Measurements from ENCODE around the gene NFIA. TPM values are rescaled to one million over a fixed set of nuclear protein-coding genes. Genes with fewer than 3 reads are reported as not detected.
A peak's percentile ranks its signal among the peaks of the same experiment; 100 is the strongest.

Gene NFIA
- total RNA-seq, 2 experiments from 2014 or later, result 0.80 to 5.4 TPM

DNA sequence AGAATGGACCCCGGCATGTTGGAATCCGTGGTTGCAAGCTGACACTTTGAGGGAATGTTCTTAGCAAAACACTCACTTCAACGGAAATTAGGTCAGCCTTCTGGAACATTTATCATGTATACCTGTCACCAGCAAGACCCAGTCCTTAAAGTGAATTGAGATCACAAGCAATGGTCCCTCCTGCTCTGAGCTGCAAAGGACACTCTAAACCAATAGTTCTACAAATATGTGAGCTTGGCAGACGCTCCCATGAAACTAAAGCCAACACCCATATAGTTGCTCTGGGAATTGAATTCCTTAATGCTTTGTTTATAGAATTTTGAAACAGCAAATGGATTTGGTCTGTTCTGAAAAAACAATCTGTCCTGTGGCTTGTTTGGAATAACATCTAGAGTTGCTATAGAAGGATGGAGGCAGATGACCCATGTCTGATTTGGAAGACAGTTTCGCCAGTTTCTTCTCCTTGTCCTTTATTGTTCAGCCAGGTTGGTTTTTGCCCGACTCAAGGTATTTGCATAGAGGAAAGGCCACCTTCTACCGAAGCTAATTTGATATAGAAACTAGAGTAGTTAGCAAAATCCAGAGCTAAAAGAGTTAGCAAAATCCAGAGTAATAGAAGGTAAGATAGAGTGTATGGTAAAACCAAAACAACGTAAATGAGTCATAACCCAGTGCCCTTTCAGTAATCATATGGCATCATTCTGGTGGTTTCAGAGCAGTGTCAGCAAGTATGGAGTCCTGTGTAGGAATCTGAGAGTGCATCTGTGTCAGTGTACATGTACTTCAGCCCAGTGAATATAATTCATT is 236.2 kb downstream of the NFIA start:
- ATAC-seq (peak; percentile 99), DNase-seq (peak; percentile 60)
- peak overlapping the region; percentile 56 for H3K4me3 Mint-ChIP-seq
- CTCF ChIA-PET, result interaction anchor here (1.2 to 1.7 kb wide), 2 partner anchors 14 to 47 kb away, joined by 4 to 5 read pairs; no protein-coding TSS in a partner anchor
- H3K4me1 Mint-ChIP-seq, result peaks cover 49% of the 10 kb centered on the region
- H3K36me3 Mint-ChIP-seq, result peaks cover 10% of the 10 kb centered on the region
- peak overlapping the region; percentile 75 for H3K27ac Mint-ChIP-seq
- no peaks in the 10 kb centered on the region for H3K27me3 Mint-ChIP-seq
- H3K9me3 Mint-ChIP-seq (ENCODE audit: low read depth), result no peaks in the 10 kb centered on the region

DNA sequence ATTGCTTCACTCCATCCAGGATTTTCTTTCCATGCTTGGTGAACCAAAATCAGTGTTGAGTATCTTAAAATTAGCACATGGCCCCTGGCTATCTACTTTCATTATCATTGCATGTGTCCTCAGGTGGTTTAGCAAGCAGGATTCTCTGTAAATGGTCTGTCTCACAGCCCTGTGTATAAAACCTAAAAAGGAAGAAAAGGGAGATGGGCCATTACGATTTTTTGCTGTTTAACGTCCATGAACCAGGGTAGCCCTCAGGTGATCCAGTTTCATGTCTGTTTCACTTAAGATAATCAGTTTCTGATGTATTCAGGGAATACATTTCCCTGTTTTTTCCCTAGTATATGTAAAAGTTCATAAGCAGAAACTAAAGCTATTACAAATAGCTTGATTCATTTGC is 238.2 kb downstream of the NFIA start:
- CTCF ChIA-PET, result no interaction called here
- no peak for DNase-seq
- peak overlapping the region; percentile 11 for H3K27ac Mint-ChIP-seq
- no peaks in the 10 kb centered on the region for H3K9me3 Mint-ChIP-seq (ENCODE audit: low read depth)
- H3K4me1 Mint-ChIP-seq, result peaks cover 53% of the 10 kb centered on the region
- H3K36me3 Mint-ChIP-seq, result peaks cover 5% of the 10 kb centered on the region
- H3K27me3 Mint-ChIP-seq, result no peaks in the 10 kb centered on the region
- ATAC-seq, result no peak
- no peak overlapping the region for H3K4me3 Mint-ChIP-seq

- no peak overlapping the region for H3K4me3 Mint-ChIP-seq
- no peaks in the 10 kb centered on the region for H3K27me3 Mint-ChIP-seq
- CTCF ChIA-PET, result no interaction called here
- H3K36me3 Mint-ChIP-seq, result peaks cover 5% of the 10 kb centered on the region
- no peak for DNase-seq
- H3K9me3 Mint-ChIP-seq (ENCODE audit: low read depth), result no peaks in the 10 kb centered on the region
- H3K4me1 Mint-ChIP-seq, result peaks cover 52% of the 10 kb centered on the region
- ATAC-seq, result no peak
- H3K27ac Mint-ChIP-seq, result no peak overlapping the region
Observed at GRCh38 chr1:61322008-61322744, 239.8 kb downstream of the NFIA start.

DNA sequence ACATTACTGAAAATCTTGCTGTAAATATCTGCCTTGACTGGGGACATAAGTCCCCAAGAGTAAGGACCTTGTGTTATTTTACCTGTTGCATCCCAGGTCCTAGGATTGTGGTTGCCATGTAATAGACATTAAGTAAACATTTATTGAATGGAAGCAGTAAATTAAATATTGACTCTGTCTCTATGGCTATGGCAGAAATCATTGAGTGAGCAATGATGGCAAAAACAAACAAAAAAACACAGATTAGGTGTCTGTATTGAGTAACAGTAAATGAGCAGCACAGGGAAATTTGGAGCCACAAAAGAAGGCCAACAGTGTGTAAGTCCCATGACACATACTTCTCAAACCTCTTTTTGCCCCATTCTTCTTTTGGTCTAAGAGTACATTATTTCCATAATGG is 240.4 kb downstream of the NFIA start:
- CTCF ChIA-PET, result no interaction called here
- Mint-ChIP-seq H3K36me3 (peaks cover 9% of the 10 kb centered on the region), H3K4me3 (no peak overlapping the region), H3K9me3 (ENCODE audit: low read depth) (peaks cover 3% of the 10 kb centered on the region), H3K4me1 (peaks cover 52% of the 10 kb centered on the region), H3K27ac (no peak overlapping the region), H3K27me3 (no peaks in the 10 kb centered on the region)
- ATAC-seq (no peak), DNase-seq (no peak)

DNA sequence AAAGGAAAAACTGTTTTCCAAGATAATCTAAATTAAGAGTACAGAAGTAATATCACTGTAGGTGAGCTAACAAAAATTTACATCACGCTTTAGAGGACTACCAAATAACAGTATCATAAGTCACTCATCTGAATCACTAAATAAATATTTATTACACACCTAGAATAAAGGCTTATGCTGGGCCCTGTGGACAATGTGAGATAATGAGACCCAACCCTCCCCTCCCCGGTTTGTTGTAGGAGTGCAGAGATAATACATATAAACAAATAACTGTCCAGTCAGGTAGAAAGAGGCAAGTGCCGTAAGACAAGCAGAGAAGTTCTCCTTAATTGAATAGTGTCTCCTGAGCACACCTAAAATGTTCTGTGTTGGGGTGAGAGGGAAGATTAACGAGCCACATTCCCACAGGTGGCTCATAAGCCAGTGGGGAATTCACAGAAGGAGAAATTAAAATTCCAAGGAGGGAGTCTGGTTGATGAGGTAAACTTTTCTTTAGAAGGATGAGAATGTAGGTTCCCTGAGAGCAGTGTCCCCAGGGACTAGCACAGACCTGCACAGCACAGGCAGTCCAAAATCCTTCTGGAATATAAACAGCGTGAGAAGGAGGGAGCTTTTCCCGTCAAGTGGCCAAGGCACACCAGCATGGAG is 241.4 kb downstream of the NFIA start:
- CTCF ChIA-PET, result interaction anchor here (1.0 kb wide), 1 partner anchor 10 kb away, joined by 3 read pairs; no protein-coding TSS in a partner anchor
- Mint-ChIP-seq H3K27ac (peak overlapping the region; percentile 56), H3K36me3 (peaks cover 12% of the 10 kb centered on the region), H3K4me3 (no peak overlapping the region), H3K9me3 (ENCODE audit: low read depth) (peaks cover 8% of the 10 kb centered on the region), H3K4me1 (peaks cover 43% of the 10 kb centered on the region), H3K27me3 (no peaks in the 10 kb centered on the region)
- DNase-seq, result no peak
- no peak for ATAC-seq

- peaks cover 13% of the 10 kb centered on the region for H3K36me3 Mint-ChIP-seq
- CTCF ChIA-PET, result no interaction called here
- no peak for DNase-seq
- no peak for ATAC-seq
- H3K27ac Mint-ChIP-seq, result no peak overlapping the region
- no peak overlapping the region for H3K4me3 Mint-ChIP-seq
- H3K4me1 Mint-ChIP-seq, result peaks cover 31% of the 10 kb centered on the region
- peaks cover 11% of the 10 kb centered on the region for H3K9me3 Mint-ChIP-seq (ENCODE audit: low read depth)
- H3K27me3 Mint-ChIP-seq, result no peaks in the 10 kb centered on the region
Observed at GRCh38 chr1:61326713-61327112, 244.4 kb downstream of the NFIA start.

- Mint-ChIP-seq H3K4me3 (no peak overlapping the region), H3K4me1 (peaks cover 33% of the 10 kb centered on the region), H3K9me3 (ENCODE audit: low read depth) (peaks cover 11% of the 10 kb centered on the region), H3K27me3 (no peaks in the 10 kb centered on the region), H3K27ac (no peak overlapping the region), H3K36me3 (peaks cover 11% of the 10 kb centered on the region)
- ATAC-seq (no peak), DNase-seq (no peak)
- CTCF ChIA-PET, result no interaction called here
Observed at GRCh38 chr1:61327436-61327835, 245.1 kb downstream of the NFIA start.

DNA sequence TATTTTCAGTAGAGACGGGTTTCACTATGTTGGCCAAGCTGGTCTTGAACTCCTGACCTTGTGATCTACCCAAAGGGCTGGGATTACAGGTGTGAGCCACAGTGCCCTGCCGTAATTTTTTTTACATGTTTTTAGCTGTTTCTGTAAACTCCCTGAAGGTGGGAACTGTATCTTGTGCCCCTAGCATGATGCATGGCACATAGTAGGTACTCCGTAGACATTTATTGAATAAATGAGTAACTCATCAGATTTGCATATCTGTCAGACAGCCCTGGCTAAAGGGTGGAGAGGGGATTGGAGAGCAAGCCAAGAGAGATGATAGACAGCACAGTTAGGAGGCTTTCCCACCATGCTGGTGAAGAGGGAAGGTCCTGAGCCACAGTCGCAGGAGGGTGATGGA is 247.2 kb downstream of the NFIA start:
- no peak for ATAC-seq
- H3K4me3 Mint-ChIP-seq, result no peak overlapping the region
- peaks cover 11% of the 10 kb centered on the region for H3K9me3 Mint-ChIP-seq (ENCODE audit: low read depth)
- H3K27ac Mint-ChIP-seq, result no peak overlapping the region
- H3K4me1 Mint-ChIP-seq, result peaks cover 29% of the 10 kb centered on the region
- no peaks in the 10 kb centered on the region for H3K27me3 Mint-ChIP-seq
- CTCF ChIA-PET, result interaction anchor here (0.6 to 1.5 kb wide), 2 partner anchors 279 to 1092 kb away, joined by 3 read pairs; no protein-coding TSS in a partner anchor
- DNase-seq, result no peak
- peaks cover 14% of the 10 kb centered on the region for H3K36me3 Mint-ChIP-seq

DNA sequence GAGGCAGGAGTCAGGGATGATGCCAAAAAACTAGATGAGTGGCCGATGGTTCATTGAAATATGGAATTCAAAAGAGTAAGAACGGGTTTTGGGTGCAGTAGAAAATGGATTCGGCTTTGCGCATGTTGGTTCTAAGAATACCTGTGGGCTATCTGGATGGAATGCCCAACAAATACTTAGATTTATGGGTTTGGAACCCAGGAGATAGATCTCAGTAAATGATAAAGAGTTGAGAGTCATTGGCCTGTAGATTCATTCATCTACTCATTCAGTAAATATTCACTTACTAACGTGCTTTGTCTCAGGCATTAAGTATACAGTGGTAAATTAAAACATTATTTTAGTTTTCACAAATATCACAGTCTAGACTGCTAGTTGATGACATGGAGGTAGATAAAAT is 247.7 kb downstream of the NFIA start:
- Mint-ChIP-seq H3K36me3 (peaks cover 14% of the 10 kb centered on the region), H3K27me3 (no peaks in the 10 kb centered on the region), H3K27ac (no peak overlapping the region), H3K4me1 (peaks cover 27% of the 10 kb centered on the region), H3K9me3 (ENCODE audit: low read depth) (peaks cover 11% of the 10 kb centered on the region), H3K4me3 (no peak overlapping the region)
- CTCF ChIA-PET, result no interaction called here
- DNase-seq, result no peak
- ATAC-seq, result no peak

- peaks cover 11% of the 10 kb centered on the region for H3K9me3 Mint-ChIP-seq (ENCODE audit: low read depth)
- H3K36me3 Mint-ChIP-seq, result peaks cover 14% of the 10 kb centered on the region
- H3K4me3 Mint-ChIP-seq, result no peak overlapping the region
- DNase-seq, result no peak
- H3K27me3 Mint-ChIP-seq, result no peaks in the 10 kb centered on the region
- no peak for ATAC-seq
- peaks cover 27% of the 10 kb centered on the region for H3K4me1 Mint-ChIP-seq
- no peak overlapping the region for H3K27ac Mint-ChIP-seq
- CTCF ChIA-PET, result no interaction called here
Observed at GRCh38 chr1:61330571-61330970, 248.2 kb downstream of the NFIA start.

GRCh38 chr1:61332196-61332753 is 249.9 kb downstream of the NFIA start:
- peak; percentile 62 for DNase-seq
- Mint-ChIP-seq H3K4me1 (peaks cover 27% of the 10 kb centered on the region), H3K4me3 (peak overlapping the region; percentile 7), H3K27ac (peak overlapping the region; percentile 79), H3K9me3 (ENCODE audit: low read depth) (peaks cover 11% of the 10 kb centered on the region), H3K27me3 (no peaks in the 10 kb centered on the region), H3K36me3 (peaks cover 14% of the 10 kb centered on the region)
- ATAC-seq, result peak; percentile 97
- CTCF ChIA-PET, result interaction anchor here (0.9 to 1.3 kb wide), 5 partner anchors 10 to 283 kb away, joined by 3 to 6 read pairs (median 4); no protein-coding TSS in a partner anchor

DNA sequence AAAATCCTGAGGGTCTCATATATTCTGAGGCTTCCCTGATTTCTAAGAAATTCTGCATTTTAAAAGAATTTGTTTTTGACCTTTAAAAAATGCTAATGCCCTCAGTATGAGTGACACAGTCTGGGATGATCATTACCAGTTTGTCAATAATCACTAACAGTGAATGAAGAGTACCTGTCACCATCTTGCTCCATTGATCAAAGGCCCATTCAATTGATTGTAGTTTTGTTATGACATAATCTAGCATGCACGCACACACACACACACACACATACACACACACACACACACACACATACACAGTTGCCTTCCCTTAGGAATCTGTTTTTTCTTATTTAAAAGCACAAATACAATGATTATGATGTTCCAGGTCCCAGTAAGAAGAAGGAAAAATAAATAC is 250.4 kb downstream of the NFIA start:
- DNase-seq (no peak), ATAC-seq (no peak)
- no peaks in the 10 kb centered on the region for H3K27me3 Mint-ChIP-seq
- H3K27ac Mint-ChIP-seq, result no peak overlapping the region
- H3K36me3 Mint-ChIP-seq, result peaks cover 10% of the 10 kb centered on the region
- peaks cover 8% of the 10 kb centered on the region for H3K9me3 Mint-ChIP-seq (ENCODE audit: low read depth)
- CTCF ChIA-PET, result interaction anchor here (0.9 to 1.4 kb wide), 5 partner anchors 14 to 283 kb away, joined by 3 to 6 read pairs (median 4); no protein-coding TSS in a partner anchor
- no peak overlapping the region for H3K4me3 Mint-ChIP-seq
- H3K4me1 Mint-ChIP-seq, result peaks cover 27% of the 10 kb centered on the region

Data from activated CD8-positive, alpha-beta memory T cell treated with anti-CD3 and anti-CD28 coated beads, Interleukin-2, amount 10 ng/mL, durations not matched to agents 7 days and 5 days (primary cell).